GM19372 (cell line): ENCODE measurements around the gene ADAMTS15.

ENCODE experiments used
- ATAC-seq: cut with Tn5 transposase; IDR thresholded peaks from one replicate; pipeline ENCODE4 v1.9.1; 2021; ENCODE audit warnings: mild to moderate bottlenecking, low read depth, moderate library complexity; ENCODE audit not compliant: unreplicated experiment

Gene ADAMTS15

DNA sequence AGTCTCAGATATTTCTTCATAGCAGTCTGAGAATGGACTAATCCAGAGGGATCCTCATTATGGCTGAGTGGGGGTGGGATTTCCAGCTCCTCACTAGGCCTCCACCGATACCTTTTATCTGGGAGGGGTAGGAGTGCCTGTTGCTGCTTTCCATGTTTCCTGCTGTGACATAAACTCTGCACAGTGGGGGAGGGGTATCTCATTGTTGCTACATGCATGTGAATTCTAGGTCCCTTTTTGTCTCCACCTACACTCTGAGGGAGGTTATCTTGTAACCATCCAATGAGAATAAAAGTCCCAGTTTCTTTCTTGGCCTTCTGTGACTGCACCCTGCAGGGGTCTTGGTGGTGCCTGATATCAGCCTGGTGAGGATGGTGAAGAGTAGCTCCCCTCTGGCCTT, 60.5 kb downstream of the ADAMTS15 start:
- no peak for ATAC-seq

DNA sequence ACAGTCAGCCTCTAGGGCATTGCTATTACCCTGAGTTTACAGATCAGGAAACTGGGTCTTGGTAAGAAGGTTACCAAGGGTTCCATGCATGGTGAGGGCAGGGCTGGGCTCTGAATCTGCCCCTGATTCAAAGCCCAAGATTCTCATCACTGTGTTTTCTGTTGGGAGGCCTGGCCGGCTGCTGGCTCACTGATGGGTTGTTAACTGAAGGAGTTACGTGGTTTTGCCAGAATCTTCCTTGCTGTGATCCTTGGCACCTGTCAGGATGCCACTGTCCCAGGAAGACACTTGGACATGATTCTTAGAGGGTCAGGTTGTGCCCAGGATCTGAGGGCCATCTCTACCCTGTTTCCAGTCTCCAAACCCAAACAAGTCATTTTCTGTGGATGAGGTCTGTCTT, 61.5 kb downstream of the ADAMTS15 start:
- no peak for ATAC-seq

DNA sequence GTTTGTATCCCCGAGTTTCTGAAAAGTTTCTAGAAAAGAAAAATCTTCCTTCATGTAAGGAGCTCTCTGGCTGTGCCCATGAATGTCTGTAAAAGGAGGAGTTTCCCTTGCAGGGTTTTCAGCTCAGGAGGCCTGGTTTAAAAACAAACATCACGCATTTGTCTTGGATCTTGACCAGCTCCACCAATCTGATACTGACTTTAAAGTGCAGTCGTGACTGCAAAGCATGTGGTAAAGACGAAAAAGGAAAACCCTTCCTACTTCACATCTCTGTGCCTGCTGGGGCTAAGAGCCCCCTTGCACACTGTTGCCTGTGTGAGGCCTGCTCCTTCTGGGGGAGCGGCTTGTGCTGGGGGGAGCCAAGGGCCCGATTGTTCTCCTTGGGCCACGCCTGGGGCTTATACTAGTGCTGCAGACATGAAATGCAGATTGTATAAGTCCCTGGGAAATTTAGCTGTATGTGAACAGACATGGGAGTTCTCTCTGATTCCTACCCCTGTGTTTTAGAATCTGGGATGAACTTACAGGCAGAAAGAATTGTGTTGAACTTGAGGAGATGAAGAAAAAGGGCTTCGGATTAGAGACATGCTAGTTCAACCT, 62.1 kb downstream of the ADAMTS15 start:
- no peak for ATAC-seq

DNA sequence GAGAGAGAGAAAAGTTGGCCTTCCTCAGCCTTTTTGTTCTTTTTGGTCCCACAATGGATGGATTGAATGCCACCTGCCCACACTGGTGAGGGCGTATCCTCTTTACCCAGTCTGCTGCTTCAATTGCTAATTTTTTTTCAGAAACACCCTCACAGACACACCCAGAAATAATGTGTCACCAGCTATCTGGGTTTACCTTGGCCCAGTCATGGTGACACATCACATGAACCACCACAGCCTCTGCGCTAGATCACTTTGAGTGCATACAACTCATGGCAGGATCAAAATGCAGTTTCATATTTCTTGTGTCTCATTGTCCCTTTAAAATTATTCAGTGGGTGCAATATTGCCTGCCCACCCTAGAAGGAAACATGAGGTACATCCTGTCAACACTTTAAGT, 63.3 kb downstream of the ADAMTS15 start:
- no peak for ATAC-seq

DNA sequence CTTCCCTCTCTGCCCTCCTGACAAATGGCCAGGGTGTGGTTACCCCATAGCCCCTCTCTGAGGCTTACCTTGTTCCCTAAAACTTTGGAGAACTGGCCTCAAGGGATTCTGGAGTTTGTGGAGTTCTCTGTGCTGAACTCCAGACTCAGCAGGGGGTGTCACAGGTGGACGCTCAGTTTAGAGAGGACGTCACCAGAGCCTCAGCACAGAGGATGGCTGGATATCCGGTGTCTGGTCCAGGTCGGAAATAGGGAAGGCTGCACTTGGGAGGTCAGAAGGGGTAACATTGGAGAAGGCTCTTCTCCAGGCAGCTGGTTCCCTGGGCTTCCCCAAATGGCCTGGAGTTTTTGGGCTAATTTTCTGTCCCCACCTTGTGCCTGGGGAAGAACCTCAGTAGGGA, 64.2 kb downstream of the ADAMTS15 start:
- no peak for ATAC-seq

DNA sequence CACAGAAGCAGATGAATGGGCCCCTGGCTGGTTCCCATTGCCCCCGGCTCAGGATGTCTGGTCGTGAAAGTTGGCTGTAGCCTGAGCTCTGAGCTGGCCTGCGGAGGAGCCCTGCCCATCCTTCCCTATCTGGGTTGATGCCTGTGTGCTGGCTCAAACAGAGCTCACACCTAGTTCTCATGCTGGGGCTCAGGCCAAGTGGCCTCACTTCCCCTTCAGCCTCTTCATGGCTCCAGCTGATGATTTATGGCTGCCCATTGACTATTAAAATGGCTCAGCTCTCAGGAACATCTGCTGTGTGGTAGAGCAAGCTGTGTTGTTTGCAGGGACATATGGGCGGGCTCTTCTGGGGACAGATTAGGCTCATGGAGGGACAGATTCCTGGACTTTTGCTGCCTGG, 64.7 kb downstream of the ADAMTS15 start:
- ATAC-seq = no peak

DNA sequence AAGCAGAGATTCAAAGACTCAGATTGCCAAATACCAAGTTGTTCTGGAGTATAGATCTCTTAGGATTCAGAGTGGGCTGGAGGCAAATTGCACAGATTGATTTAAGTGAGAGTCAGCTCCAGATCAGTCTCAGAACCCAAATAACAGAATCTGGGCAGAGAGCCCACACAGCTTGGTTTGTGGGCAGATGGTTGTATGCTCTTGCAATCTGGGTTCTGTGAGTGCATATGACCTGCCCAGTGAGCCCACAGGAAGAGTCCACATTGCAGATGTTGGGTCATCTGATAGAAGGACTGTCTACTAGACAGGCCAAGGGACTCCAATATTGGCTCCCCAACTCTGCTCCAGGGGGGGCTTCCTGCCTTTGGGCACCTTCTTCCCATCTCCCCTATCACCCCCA, 65.9 kb downstream of the ADAMTS15 start:
- no peak for ATAC-seq

DNA sequence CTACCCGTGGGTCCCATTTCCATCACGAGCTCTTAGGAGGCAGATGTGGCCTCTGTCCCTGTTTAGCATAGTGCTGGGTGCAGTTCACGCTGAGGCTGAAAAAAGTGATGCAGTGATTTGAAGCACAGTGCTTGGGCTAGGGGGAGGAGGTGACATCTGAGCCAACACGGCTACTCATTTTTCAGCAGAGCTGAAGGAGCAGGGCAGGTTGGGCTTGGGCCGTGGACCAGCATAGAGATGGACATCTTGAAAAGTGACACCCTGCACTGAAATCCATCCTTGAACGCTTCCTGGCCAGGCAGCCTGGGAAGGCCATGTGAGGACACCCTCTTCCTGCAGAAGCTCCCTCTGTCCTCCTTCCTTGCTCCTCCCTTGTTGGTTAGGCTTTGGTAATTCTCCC, 66.4 kb downstream of the ADAMTS15 start:
- ATAC-seq = no peak

DNA sequence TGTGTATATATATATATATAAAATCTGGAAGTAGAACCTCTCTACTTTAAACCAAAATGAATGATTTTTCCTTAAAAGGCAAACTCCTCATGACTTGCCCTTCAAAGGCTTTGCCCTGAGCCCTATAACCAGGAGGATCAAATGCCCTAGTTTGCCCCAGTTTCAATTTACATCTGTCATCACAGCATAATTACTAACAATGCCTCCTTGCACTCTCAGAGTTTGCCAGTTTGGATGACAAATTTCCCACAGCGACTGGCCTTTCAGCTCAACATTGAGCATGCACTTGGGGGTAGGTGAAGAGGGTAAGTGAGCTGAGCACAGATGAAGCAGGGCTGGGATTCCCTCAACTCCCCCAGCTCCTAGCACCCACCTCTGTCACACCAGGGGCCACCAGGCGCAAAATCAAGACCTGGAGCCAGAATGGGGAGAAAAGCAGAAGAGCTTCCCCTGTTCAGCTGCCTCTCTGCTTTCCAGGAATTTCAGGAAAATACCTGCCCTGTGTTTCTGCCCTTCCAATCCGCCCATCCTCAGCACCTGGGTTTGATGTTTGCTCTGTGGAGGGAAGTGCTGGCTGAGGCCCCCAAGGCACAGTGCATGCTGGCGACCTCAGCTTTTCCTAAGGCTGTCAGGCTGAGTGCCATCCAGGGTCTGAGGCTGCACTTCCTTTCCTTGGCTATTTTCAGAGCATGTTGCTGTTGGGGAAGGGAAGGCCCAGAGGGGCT, 67.5 kb downstream of the ADAMTS15 start:
- ATAC-seq = no peak

DNA sequence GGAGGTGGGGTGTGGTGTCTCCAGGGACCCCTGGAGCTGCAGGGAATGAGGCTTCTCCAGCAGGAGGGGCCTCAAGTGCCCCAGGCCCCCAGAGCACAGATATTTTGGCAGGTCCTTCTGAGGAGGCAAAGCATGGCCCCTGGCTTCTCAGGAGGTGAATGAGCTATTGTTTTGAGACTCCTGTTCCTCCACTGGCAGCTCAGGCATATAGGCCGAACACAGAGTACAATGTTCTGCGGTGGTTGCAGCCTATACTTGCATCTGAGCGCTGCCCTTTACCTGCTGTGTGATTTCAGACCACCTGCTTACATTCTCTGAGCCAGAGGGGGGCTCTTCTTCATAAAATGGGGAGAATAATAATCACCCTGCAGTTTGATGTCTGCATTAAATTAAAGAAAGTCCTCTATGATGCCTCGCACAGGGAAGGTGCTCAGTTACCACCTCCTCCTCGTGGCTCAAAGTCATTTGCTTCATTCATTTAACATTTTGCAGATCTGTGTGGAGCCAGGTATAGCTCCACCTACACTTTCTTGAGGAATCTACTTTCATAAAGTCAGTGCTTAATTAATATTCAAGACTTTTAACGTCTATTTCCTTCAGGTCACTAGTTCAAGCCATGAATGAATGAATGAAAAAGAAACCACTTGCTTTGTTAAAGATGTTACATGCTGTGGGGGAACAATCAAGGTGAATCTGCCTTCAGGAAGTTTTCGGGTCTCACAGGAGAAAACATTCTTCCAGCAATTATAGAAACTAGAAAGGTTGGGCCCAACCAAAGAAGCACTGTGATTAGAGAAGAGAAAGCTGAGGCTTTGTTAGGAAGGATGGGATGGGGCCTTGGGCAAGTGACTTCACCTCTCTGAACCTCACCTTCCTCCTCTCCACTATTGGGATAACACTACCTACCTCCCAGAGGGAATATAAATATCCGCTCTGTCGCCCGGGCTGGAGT, 68.4 kb downstream of the ADAMTS15 start:
- ATAC-seq = no peak

DNA sequence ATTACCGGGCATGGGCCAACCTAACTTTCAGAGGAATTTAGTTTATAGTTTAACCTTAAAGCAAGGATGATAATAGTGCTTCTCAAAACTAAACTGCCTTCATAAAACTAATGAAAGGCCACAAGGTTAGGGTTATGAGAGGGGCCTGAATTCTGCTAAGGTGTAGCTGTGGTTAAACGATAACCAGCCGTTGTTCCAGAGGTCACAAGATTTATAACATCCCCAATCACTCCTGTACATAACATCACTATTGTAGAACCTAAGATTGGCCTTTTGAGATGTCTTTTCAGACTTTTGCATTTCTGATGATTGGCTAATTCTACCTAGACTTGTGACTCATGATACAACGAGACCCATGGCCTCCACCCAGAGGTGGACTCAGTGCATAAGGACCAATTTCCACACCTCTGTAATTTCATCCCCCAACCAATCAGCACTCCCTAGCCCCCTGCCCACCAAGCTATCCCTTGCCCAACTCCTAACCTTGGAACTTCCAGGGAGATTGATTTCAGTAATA, 69.8 kb downstream of the ADAMTS15 start:
- ATAC-seq = no peak

DNA sequence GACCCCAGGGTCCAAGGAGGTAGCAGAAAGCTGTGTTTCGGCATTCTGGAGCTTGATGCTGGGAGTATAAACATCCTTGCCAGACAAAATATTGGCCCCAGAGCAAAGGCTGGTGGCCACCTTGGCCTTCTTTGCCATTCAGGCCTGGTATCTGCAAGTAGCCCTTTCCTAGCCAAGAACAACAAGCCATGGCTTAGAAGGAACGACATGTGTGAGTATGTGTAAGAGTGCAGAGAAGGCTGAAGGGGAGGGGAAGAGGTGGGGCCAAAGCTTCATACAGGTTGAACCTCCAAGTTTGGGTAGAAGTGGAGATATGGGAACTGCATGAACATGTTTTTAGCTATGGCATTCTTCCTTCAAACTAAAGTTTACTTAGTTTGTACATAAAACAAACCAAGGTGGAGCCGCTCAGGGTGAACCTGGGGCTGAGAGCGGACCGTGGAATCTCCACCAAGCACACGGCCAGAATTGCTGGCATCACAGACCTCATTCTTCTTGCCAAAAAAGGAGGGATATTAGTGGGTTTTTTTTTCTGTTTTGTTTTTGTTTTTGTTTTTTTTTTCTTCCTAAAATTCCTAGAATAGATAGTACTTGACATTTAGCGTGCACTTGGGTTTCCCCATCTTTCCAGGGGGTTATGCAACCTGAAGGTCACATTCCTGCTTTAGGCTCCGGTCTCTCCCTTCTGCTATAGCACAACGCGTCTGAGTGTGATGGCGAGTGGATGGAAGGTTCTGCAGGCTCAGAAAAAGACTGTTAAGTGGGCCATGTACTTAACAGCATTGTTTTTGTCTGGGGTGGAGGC, 70.9 kb downstream of the ADAMTS15 start:
- no peak for ATAC-seq

DNA sequence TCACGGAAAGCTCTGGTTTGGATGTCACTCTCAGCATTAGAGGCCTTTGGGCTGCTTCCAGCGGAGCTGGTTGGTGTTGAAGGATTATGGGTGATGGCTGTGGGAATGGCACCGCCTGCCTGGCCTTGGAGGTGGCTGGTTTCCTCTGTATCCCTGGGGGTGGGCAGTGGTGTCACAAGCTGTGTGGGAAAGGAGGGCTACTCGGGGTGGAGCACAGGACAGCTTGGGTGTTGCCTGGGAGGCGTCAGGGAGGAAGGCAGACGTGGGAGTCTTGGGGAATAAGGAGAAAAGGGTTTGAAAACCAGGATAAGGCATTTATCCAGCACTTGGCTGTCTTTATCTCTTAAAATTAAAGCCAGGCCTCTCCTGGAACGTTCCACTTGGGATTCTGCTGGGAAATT, 71.8 kb downstream of the ADAMTS15 start:
- ATAC-seq = no peak

DNA sequence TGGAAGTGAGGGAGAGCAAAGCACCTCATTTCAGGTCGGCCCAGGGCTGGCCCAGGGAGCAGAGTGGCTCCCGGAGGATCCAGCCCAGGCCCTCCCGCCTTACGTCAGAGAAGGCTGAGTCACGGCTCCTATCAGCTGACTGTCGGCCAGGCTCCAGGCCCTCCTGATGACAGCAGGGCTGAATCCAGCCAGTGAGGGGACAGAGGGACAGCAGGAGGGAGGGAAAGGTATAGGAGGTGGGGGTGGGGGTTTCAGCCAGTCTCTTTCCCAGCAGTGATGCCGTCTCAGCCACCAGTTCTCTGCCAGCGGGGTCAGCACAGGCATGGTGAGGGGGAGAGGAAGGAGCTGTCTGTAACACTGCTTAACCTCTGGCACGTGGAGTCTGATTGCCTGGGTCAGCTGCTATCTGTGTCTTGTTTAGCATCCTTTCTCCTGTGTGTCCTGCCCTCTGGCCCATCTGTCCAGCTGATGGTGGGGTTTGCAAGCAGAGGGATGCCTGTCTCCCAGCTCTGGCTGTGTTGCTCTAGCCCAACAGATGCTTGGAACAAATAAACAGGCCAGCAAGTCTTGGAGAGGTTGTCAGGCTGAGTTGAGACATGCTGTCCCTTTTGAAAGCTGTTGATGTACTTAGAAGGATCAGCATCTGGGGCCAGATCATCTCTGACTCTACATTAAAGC, 74.0 kb downstream of the ADAMTS15 start:
- ATAC-seq = no peak

DNA sequence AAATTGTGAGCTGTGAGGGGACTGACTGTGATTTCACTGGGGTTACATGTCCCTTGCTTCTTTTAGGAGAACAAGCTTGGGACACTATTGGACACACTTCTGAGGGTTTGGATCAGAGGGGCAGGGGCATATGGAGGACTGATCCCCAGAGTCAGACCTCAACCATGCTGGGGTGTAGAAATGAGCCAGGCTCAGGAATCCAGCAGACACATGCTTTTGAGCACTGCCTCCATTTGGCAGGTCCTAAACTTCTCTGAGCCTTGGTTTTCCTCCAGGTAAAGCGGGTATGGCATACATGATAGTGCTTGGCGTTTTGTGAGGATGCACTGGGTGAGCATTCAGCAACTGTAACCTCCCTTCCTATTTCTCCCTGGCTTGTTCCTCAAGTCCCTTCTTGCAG, 74.7 kb downstream of the ADAMTS15 start:
- no peak for ATAC-seq

DNA sequence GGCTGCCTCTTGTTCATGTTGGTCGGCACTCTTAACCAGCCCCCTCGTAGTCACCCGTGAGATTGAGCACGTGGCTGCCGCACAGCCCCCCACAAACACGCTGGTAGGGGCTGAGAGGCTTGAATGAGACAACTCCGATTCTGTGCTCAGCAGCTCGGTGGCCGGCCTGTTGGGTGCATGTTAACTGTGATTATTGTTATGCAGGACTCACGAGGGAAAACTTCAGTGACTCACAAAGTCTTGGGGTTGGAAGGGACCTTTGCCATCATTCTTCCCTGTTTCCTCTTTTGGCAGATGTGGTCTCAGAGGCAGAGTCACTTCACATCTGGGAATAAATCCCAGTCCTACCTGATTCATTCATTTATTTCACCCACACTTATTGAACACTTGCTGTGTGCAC, 75.2 kb downstream of the ADAMTS15 start:
- ATAC-seq = no peak

DNA sequence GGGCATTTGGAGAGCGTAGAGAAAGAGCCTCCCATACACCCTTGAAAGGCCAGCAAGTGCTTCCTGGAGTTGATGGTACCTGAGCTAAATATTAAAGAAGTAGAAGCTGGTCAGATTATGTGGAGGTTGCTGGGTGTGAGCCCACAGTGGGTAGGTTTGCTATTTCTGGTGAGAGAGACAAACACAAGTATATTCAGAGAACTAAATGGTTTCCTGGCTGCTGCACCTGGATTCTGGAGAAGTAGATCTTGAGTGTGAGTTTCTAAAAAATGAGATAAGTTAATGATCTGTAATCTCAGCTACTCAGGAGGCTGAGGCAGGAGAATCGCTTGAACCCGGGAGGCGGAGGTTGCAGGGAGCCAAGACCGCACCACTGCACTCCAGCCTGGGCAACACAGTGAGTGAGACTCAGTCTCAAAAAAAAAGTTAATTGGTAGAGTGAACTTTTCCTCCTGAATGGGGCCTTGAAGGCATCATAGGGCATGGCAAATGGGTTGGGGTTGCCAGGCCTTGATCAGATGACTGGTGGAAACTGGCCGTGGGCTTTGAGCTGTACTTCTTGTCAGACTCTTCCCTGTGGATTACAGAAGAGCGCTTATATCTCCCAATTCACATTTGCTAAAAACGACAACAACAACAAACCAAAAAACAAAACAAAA, 75.8 kb downstream of the ADAMTS15 start:
- no peak for ATAC-seq

DNA sequence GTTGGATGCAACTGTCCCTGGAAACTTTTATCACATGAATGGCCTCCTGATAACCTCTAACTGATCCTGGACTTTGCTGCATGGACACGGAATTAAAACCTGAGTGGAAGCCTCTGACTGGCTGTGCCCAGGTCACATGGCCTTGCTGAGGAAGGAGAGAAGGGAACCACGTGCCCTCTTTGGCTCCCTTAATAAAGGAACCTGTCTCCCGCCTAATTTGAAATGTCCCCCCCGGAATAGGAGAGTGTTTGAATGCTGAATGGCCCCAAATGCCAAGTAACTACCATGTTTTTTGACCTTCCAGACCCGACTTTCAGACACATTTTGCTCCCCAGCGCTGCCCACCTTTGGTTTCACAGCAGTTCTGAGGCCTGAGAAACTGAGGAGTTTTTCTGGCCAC, 76.9 kb downstream of the ADAMTS15 start:
- ATAC-seq = no peak
